Right atrium auricular region (tissue), 2 donors: ENCODE results near the gene SIL1. TPM values are rescaled to one million over a fixed set of nuclear protein-coding genes. Genes with fewer than 3 reads are reported as not detected.

Source experiments
- DNase-seq: peaks from one replicate; pipeline ENCODE4 v3.0.0-alpha.2; 2019; ENCODE audit warnings: low spot score
- H3K27ac ChIP-seq, 2 donors: fragments of 200-600 bp; sonication (generic); 1 replicate in 1 of 2; 2 replicates in 1 of 2; pipeline ENCODE4 v1.5.1; 2016 to 2019
- H3K27me3 ChIP-seq, 2 donors: fragments of 200-600 bp; sonication (generic); one replicate each; pipeline versions ENCODE4 v1.5.1 to v1.6.0; 2017 to 2019
- H3K36me3 ChIP-seq: fragments of 200-600 bp; sonication (generic); one replicate; pipeline ENCODE4 v1.5.1; 2016
- H3K4me1 ChIP-seq, 2 donors: fragments of 200-600 bp; sonication (generic); one replicate each; pipeline versions ENCODE4 v1.5.1 to v1.6.0; 2017 to 2019
- H3K4me3 ChIP-seq, 2 donors: fragments of 200-600 bp; sonication (generic); 1 replicate in 1 of 2; 2 replicates in 1 of 2; pipeline ENCODE4 v1.5.1; 2017 to 2019; ENCODE audit warnings: mild to moderate bottlenecking in 1 of 2, moderate library complexity in 1 of 2
- H3K9me3 ChIP-seq, 2 donors: fragments of 200-600 bp; sonication (generic); one replicate each; pipeline ENCODE4 v1.5.1; 2019
- total RNA-seq, 2 donors: library from RNA; depleted of rRNA; stranded (reverse); fragments of >200 nt; gene quantifications; one replicate each; pipeline ENCODE4 v1.1.0, GENCODE V29; 2016
- TF ChIP-seq, protein P1 (sequence below), 2 donors: fragments of 200-600 bp; sonication (generic); IDR thresholded peaks; one replicate each; pipeline ENCODE4 v1.5.1; 2019; ENCODE audit warnings: antibody characterized with exemption in 2 of 2

SIL1 gene
- total RNA-seq, 2 donors from 2014 or later = 32.7 to 41.3 TPM

GRCh38 chr5:139149477-139150199 lies 48.5 kb downstream of the SIL1 start:
- TF ChIP-seq, protein P1, sequence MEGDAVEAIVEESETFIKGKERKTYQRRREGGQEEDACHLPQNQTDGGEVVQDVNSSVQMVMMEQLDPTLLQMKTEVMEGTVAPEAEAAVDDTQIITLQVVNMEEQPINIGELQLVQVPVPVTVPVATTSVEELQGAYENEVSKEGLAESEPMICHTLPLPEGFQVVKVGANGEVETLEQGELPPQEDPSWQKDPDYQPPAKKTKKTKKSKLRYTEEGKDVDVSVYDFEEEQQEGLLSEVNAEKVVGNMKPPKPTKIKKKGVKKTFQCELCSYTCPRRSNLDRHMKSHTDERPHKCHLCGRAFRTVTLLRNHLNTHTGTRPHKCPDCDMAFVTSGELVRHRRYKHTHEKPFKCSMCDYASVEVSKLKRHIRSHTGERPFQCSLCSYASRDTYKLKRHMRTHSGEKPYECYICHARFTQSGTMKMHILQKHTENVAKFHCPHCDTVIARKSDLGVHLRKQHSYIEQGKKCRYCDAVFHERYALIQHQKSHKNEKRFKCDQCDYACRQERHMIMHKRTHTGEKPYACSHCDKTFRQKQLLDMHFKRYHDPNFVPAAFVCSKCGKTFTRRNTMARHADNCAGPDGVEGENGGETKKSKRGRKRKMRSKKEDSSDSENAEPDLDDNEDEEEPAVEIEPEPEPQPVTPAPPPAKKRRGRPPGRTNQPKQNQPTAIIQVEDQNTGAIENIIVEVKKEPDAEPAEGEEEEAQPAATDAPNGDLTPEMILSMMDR (IDR thresholded peaks at IDR 0.05) = no peak
- Histone ChIP-seq H3K9me3 (no peaks in the 10 kb centered on the region), H3K4me3 (no peak overlapping the region), H3K27me3 (no peaks in the 10 kb centered on the region), H3K4me1 (peaks cover 0 to 45% of the 10 kb centered on the region in 2 donors), H3K36me3 (no peaks in the 10 kb centered on the region), H3K27ac (peak overlapping the region in 1 of 2 donors; percentile 35)
- no peak for DNase-seq

- no peak for DNase-seq
- Histone ChIP-seq H3K36me3 (no peaks in the 10 kb centered on the region), H3K27me3 (no peaks in the 10 kb centered on the region), H3K9me3 (no peaks in the 10 kb centered on the region), H3K27ac (no peak overlapping the region), H3K4me3 (no peak overlapping the region), H3K4me1 (peaks cover 0 to 45% of the 10 kb centered on the region in 2 donors)
- TF ChIP-seq, protein P1 (IDR thresholded peaks at IDR 0.05) = no peak
These were observed 49.2 kb downstream of the SIL1 start for GRCh38 chr5:139148986-139149385.

GRCh38 chr5:139148306-139148705 lies 49.9 kb downstream of the SIL1 start:
- TF ChIP-seq, protein P1 (IDR thresholded peaks at IDR 0.05) = no peak
- no peaks in the 10 kb centered on the region for H3K36me3 ChIP-seq
- no peaks in the 10 kb centered on the region for H3K9me3 ChIP-seq
- no peak overlapping the region for H3K4me3 ChIP-seq
- H3K4me1 ChIP-seq = peaks cover 0 to 45% of the 10 kb centered on the region in 2 donors
- no peak for DNase-seq
- H3K27ac ChIP-seq = peak overlapping the region; percentile 57 to 59
- no peaks in the 10 kb centered on the region for H3K27me3 ChIP-seq

DNA sequence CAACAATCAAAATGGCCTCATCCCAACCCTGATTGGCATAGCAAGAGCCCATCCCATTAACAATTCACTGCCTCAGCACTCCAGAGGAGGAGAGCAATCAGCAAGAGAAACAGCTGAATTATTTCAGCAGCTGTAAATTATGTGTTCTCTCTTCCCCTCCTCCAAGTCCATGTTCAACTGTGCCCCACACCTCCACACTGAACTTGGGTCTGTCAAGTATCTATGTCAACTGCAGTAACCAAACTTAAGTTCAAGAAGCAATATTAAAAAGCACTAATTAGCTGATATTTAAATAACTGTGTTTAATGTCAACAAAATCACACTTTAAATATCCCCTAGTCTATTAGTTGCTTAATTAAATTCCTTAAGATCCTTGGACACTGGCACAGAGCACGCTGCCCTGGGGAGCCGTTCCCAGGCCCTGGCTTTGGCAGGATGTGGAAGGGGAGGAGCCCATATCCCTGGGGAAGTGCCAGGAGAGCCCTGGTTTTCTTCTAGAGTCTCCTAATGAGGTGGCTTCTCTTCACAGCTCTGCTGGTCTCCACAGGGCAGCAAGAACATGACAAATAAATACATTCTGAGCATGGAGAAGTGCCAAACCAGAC lies 50.6 kb downstream of the SIL1 start:
- DNase-seq = no peak
- Histone ChIP-seq H3K36me3 (no peaks in the 10 kb centered on the region), H3K4me1 (peaks cover 0 to 45% of the 10 kb centered on the region in 2 donors), H3K9me3 (no peaks in the 10 kb centered on the region), H3K27me3 (no peaks in the 10 kb centered on the region), H3K4me3 (no peak overlapping the region), H3K27ac (peak overlapping the region; percentile 57 to 59)
- TF ChIP-seq, protein P1 (IDR thresholded peaks at IDR 0.05) = no peak

DNA sequence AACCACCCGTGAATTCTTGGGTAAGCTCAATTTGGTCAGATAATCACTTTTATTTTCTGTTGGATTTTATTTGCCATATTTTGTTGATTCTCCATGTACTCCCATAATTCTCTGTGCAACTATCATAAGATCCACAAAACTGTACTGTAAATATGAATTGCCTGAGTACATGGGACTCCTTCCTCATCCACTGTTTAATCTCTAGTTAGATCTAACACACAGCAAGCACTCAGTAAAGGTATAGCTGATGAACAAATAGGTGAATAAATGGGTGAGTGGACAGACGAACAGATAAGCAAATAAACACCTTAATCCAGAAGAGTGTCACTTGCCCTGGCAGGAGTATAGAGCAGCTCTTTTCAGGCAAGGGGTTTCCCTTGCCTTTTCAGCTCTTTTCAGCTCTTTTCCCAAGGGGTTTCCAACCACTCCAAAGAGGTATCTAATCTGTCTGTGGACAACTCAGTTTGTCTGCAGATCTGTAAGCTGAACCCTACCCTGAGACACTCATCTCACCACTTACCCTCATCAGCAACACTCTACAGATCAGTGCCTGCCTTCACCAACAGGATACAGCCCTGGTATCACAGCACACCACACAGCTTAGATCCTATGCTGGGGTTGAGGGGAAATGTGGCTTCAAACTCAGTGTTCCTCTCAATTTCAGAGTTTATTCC lies 51.2 kb downstream of the SIL1 start:
- H3K27ac ChIP-seq = peak overlapping the region; percentile 57 to 59
- TF ChIP-seq, protein P1 (IDR thresholded peaks at IDR 0.05) = no peak

More for the DNA sequence above, 51.2 kb downstream of the SIL1 start:
- H3K4me3 ChIP-seq = no peak overlapping the region
- no peaks in the 10 kb centered on the region for H3K27me3 ChIP-seq
- no peak for DNase-seq
- peaks cover 0 to 51% of the 10 kb centered on the region in 2 donors for H3K4me1 ChIP-seq
- no peaks in the 10 kb centered on the region for H3K9me3 ChIP-seq
- H3K36me3 ChIP-seq = no peaks in the 10 kb centered on the region
